Right lobe of liver (tissue), 4 donors: ENCODE results near the gene HRNR.

Experiments
- CTCF ChIP-seq, 4 donors: fragments of 200-600 bp in 3 of 4; fragments of 450-650 bp in 1 of 4; IDR thresholded peaks; one replicate each; pipeline versions ENCODE4 v1.5.1 to v1.8.0; 2016 to 2022; ENCODE audit warnings: antibody characterized with exemption in 4 of 4, mild to moderate bottlenecking in 2 of 4
- POLR2A ChIP-seq: fragments of 450-650 bp; IDR thresholded peaks from one replicate; pipeline ENCODE4 v1.6.1; 2017; ENCODE audit warnings: antibody characterized with exemption, mild to moderate bottlenecking
- donor health status: DM: no; HTN: no; CAD: no.
- donor health status: DM: no; HTN: no; CAD: no.
- donor health status: DM: no; HTN: yes; CAD: no.

GRCh38 chr1:152224093-152224492, at the start of gene HRNR:
- TF ChIP-seq CTCF (IDR thresholded peaks at IDR 0.05), result no peak
- no peak for TF ChIP-seq POLR2A
